ENCODE data around the gene ZNF14. TPM values are rescaled to one million over a fixed set of nuclear protein-coding genes. Genes with fewer than 3 reads are reported as not detected.

ZNF14 gene
- total and polyA plus RNA-seq, 10 donors, result 5.2 to 17.1 (median 10.5) TPM

DNA sequence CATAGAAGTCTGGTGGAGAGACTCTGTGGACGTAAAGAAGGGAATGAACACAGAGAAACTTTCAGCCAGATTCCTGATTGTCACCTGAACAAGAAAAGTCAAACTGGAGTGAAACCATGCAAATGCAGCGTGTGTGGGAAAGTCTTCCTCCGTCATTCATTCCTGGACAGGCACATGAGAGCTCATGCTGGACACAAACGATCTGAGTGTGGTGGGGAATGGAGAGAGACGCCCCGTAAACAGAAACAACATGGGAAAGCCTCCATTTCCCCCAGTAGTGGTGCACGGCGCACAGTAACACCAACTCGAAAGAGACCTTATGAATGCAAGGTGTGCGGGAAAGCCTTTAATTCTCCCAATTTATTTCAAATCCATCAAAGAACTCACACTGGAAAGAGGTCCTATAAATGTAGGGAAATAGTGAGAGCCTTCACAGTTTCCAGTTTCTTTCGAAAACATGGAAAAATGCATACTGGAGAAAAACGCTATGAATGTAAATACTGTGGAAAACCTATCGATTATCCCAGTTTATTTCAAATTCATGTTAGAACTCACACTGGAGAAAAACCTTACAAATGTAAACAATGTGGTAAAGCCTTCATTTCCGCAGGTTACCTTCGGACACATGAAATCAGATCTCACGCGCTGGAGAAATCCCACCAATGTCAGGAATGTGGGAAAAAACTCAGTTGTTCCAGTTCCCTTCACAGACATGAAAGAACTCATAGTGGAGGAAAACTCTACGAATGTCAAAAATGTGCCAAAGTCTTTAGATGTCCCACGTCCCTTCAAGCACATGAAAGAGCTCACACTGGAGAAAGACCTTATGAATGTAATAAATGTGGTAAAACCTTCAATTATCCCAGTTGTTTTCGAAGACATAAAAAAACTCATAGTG lies 53.5 kb downstream of the ZNF14 start:
- no peak for DNase-seq
- Histone ChIP-seq H3K4me3 (no peak overlapping the region), H3K36me3 (peaks cover 29 to 97% (median 73%) of the 10 kb centered on the region in 6 donors), H3K4me1 (no peaks in the 10 kb centered on the region), H3K9me3 (peaks cover 7 to 100% (median 99%) of the 10 kb centered on the region in 8 donors), H3K27me3 (replicated peaks in 1 of 7) (no peaks in the 10 kb centered on the region), H3K27ac (no peak overlapping the region)
- TF ChIP-seq POLR2A (IDR thresholded peaks at IDR 0.05) (no peak), POLR2AphosphoS5 (IDR thresholded peaks at IDR 0.05) (no peak)
- TF ChIP-seq, protein P1, sequence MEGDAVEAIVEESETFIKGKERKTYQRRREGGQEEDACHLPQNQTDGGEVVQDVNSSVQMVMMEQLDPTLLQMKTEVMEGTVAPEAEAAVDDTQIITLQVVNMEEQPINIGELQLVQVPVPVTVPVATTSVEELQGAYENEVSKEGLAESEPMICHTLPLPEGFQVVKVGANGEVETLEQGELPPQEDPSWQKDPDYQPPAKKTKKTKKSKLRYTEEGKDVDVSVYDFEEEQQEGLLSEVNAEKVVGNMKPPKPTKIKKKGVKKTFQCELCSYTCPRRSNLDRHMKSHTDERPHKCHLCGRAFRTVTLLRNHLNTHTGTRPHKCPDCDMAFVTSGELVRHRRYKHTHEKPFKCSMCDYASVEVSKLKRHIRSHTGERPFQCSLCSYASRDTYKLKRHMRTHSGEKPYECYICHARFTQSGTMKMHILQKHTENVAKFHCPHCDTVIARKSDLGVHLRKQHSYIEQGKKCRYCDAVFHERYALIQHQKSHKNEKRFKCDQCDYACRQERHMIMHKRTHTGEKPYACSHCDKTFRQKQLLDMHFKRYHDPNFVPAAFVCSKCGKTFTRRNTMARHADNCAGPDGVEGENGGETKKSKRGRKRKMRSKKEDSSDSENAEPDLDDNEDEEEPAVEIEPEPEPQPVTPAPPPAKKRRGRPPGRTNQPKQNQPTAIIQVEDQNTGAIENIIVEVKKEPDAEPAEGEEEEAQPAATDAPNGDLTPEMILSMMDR (IDR thresholded peaks at IDR 0.05 in 8 of 11, conservative IDR thresholded peaks at IDR 0.05 in 3 of 11), result no peak
- WGBS, 5 donors, result 95 to 98% (median 97%) methylated on average over 20 of the region's 20 CpGs
- intact Hi-C loops (cut with DNase I; ENCODE audit: low total_unique reads), result no loop called here

DNA sequence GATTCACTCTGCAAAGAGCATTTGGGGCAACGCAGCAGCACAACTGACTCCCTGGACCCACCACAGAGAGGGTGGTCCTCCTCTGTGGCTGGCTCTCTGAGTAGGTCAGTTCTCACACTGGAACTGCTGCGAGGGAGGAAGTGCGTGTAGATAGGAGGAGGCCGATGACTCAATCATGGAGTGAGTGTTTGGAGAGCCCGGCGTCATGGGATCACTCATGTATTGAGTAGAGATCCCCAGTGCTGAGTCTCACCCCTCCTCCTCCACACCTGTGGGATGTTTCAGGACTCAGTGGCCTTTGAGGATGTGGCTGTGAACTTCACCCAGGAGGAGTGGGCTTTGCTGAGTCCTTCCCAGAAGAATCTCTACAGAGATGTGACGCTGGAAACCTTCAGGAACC lies 55.3 kb downstream of the ZNF14 start:
- peaks cover 34 to 100% (median 88%) of the 10 kb centered on the region in 6 donors for H3K36me3 ChIP-seq
- DNase-seq, result no peak
- H3K4me3 ChIP-seq, result no peak overlapping the region
- 90 to 98% (median 94%) methylated on average over 6 to 7 of the region's 7 CpGs for WGBS, 5 donors
- TF ChIP-seq POLR2A (IDR thresholded peaks at IDR 0.05) (no peak), POLR2AphosphoS5 (IDR thresholded peaks at IDR 0.05) (no peak)
- TF ChIP-seq, protein P1 (IDR thresholded peaks at IDR 0.05 in 8 of 11, conservative IDR thresholded peaks at IDR 0.05 in 3 of 11), result no peak
- intact Hi-C loops (cut with DNase I; ENCODE audit: low total_unique reads), result no loop called here
- H3K9me3 ChIP-seq, result peaks cover 7 to 100% (median 95%) of the 10 kb centered on the region in 8 donors
- H3K4me1 ChIP-seq, result peaks cover 0 to 4% (median 0%) of the 10 kb centered on the region in 6 donors
- no peak overlapping the region for H3K27ac ChIP-seq
- H3K27me3 ChIP-seq (replicated peaks in 1 of 7), result no peaks in the 10 kb centered on the region

DNA sequence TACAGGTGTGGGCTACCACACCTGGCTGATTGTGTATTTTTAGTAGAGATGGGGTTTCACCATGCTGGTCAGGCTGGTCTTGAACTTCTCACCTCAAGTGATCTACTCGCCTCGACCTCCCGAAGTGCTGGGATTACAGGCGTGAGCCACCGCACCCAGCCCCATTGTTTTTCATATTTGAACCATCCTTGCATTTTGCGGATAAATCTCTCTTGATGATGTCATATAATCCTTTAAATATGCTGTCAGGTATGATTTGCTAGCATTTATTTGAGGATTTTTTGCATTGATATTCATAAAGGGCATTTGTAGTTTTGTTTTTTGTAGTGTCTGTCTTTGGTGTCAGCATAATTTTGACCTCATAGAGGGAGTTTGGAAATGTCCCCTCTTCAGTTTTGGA lies 58.6 kb downstream of the ZNF14 start:
- TF ChIP-seq, protein P1 (IDR thresholded peaks at IDR 0.05 in 8 of 11, conservative IDR thresholded peaks at IDR 0.05 in 3 of 11), result no peak
- TF ChIP-seq POLR2A (IDR thresholded peaks at IDR 0.05) (no peak), POLR2AphosphoS5 (IDR thresholded peaks at IDR 0.05) (no peak)
- H3K27ac ChIP-seq, result no peak overlapping the region
- H3K36me3 ChIP-seq, result peaks cover 26 to 94% (median 70%) of the 10 kb centered on the region in 6 donors

DNA sequence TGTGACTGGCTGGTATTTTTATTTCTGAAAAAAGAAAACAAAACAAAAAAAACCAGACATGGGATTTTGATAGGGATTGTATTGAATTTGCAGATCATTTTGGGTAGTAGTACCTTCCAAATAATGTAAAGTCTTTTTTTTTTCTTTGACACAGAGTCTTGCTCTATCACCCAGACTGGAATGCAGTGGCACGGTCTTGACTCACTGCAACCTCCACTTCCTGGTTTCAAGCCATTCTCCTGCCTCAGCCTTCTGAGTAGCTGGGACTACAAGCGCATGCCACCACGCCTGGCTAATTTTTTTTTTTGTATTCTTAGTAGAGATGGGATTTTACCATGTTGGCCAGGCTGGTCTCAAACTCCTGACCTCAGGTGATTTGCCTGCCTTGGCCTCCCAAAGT lies 60.1 kb downstream of the ZNF14 start:
- peaks cover 0 to 38% (median 24%) of the 10 kb centered on the region in 6 donors for H3K4me1 ChIP-seq
- TF ChIP-seq POLR2A (IDR thresholded peaks at IDR 0.05) (no peak), POLR2AphosphoS5 (IDR thresholded peaks at IDR 0.05) (no peak)
- TF ChIP-seq, protein P1 (IDR thresholded peaks at IDR 0.05 in 8 of 11, conservative IDR thresholded peaks at IDR 0.05 in 3 of 11), result no peak
- DNase-seq, result no peak
- H3K9me3 ChIP-seq, result peaks cover 0 to 75% (median 55%) of the 10 kb centered on the region in 8 donors
- no peak overlapping the region for H3K4me3 ChIP-seq
- H3K27ac ChIP-seq, result no peak overlapping the region
- H3K27me3 ChIP-seq (replicated peaks in 1 of 7), result no peaks in the 10 kb centered on the region
- 88 to 91% (median 90%) methylated on average over 3 of the region's 3 CpGs for WGBS, 5 donors
- intact Hi-C loops (cut with DNase I; ENCODE audit: low total_unique reads), result no loop called here
- H3K36me3 ChIP-seq, result peaks cover 16 to 79% (median 55%) of the 10 kb centered on the region in 6 donors

More for the DNA sequence above, 58.6 kb downstream of the ZNF14 start:
- Histone ChIP-seq H3K27me3 (replicated peaks in 1 of 7) (no peaks in the 10 kb centered on the region), H3K9me3 (peaks cover 2 to 90% (median 70%) of the 10 kb centered on the region in 8 donors), H3K4me3 (no peak overlapping the region), H3K4me1 (peaks cover 0 to 29% (median 19%) of the 10 kb centered on the region in 6 donors)
- no peak for DNase-seq
- intact Hi-C loops (cut with DNase I; ENCODE audit: low total_unique reads), result no loop called here
- 95 to 99% (median 97%) methylated on average over 6 of the region's 6 CpGs for WGBS, 5 donors

Data from spleen (tissue), 11 donors.